HCT116 (cell line): ENCODE measurements around the gene AGAP1. TPM values are rescaled to one million over a fixed set of nuclear protein-coding genes. Genes with fewer than 3 reads are reported as not detected.

Experiments used
- ATAC-seq: fragments of 200-7000 bp; cut with Tn5 transposase; 2 replicates; pipeline ENCODE4 v1.9.1; 2020; ENCODE audit warnings: mild to moderate bottlenecking, moderate library complexity
- BruUV-seq: library from RNA; stranded (reverse); fragments of 400-500 nt; replicated peaks from 2 replicates; lab custom pipeline; 2021; lab: Mats Ljungman, UMichigan
- CTCF ChIA-PET: fragments of 300-600 bp; sonication (Branson Sonifier 250); formaldehyde crosslinking; loops from one replicate; lab custom pipeline; 2021; ENCODE audit warnings: antibody characterized with exemption; lab: Charles Lee
- POLR2A ChIA-PET: fragments of 300-600, 350-600 bp; sonication (Branson Sonifier 250); formaldehyde crosslinking; loops from one replicate; lab custom pipeline; 2021; ENCODE audit warnings: antibody characterized with exemption; lab: Charles Lee
- RAD21 ChIA-PET, 2 experiments: fragments of 300-600 bp; sonication (Branson Sonifier 250); formaldehyde crosslinking; loops; one replicate each; lab custom pipeline; 2023; ENCODE audit warnings: low total read pairs in 2 of 2; ENCODE audit not compliant: uncharacterized antibody in 2 of 2, unreplicated experiment in 2 of 2, low non-redundant PET in 1 of 2; lab: Charles Lee
- DNase-seq: peaks from one replicate; pipeline ENCODE4 v3.0.0-alpha.2; 2010; ENCODE audit warnings: low read depth, low spot score
- H2AFZ ChIP-seq: fragments of 200-600 bp; shearing (Covaris generic), sonication (generic); 2 replicates; pipeline ENCODE4 v1.6.1; 2017; ENCODE audit warnings: low read depth, mixed run types, mixed read lengths, antibody characterized with exemption, low read length; ENCODE audit not compliant: poor library complexity, severe bottlenecking
- H3K27ac ChIP-seq: 2 replicates; pipeline ENCODE4 v1.5.1; 2012; ENCODE audit warnings: low read depth, low read length
- H3K27me3 ChIP-seq: fragments of 200-600 bp; sonication (generic); 2 replicates; pipeline ENCODE4 v1.6.1; 2016; ENCODE audit warnings: mixed run types, low read length, mixed read lengths; ENCODE audit not compliant: insufficient read depth
- H3K36me3 ChIP-seq, 2 experiments: fragments of 200-500 bp in 1 of 2; fragments of 200-600 bp in 1 of 2; sonication (Bioruptor generic) in 1 of 2; sonication (generic) in 1 of 2; 2 replicates each; pipeline versions ENCODE4 v1.5.1 to v1.6.1; 2014 to 2016; ENCODE audit warnings: low read length in 2 of 2, inconsistent platforms in 1 of 2, mixed read lengths in 1 of 2, mixed run types in 1 of 2; ENCODE audit not compliant: insufficient read depth in 2 of 2, control insufficient read depth in 1 of 2
- H3K4me1 ChIP-seq, 2 experiments: fragments of 200-600 bp in 1 of 2; sonication (generic) in 1 of 2; 2 replicates each; pipeline versions ENCODE4 v1.5.1 to v1.6.1; 2012 to 2017; ENCODE audit warnings: low read length in 2 of 2, inconsistent platforms in 1 of 2, mild to moderate bottlenecking in 1 of 2, mixed read lengths in 1 of 2, mixed run types in 1 of 2, moderate library complexity in 1 of 2; ENCODE audit not compliant: insufficient read depth in 2 of 2, control insufficient read depth in 1 of 2
- H3K4me2 ChIP-seq: fragments of 200-600 bp; sonication (generic); 2 replicates; pipeline ENCODE4 v1.6.1; 2017; ENCODE audit warnings: mixed run types, low read length, mixed read lengths
- H3K4me3 ChIP-seq, 2 experiments: fragments of 200-600 bp in 1 of 2; sonication (generic) in 1 of 2; replicated peaks in 1 of 2; 2 replicates each; pipeline ENCODE4 v1.5.1; 2011 to 2016; ENCODE audit warnings: low read length in 2 of 2, control low read depth in 1 of 2, low read depth in 1 of 2, mild to moderate bottlenecking in 1 of 2, mixed read lengths in 1 of 2, mixed run types in 1 of 2
- H3K79me2 ChIP-seq: fragments of 200-600 bp; sonication (generic); 2 replicates; pipeline ENCODE4 v1.6.1; 2017; ENCODE audit warnings: mild to moderate bottlenecking, mixed run types, low read length, moderate library complexity, mixed read lengths; ENCODE audit not compliant: insufficient read depth
- H3K9ac ChIP-seq: fragments of 200-600 bp; sonication (generic); 2 replicates; pipeline ENCODE4 v1.6.1; 2016; ENCODE audit warnings: low read length, mixed read lengths
- H3K9me2 ChIP-seq: fragments of 200-600 bp; sonication (generic), shearing (Covaris generic); 2 replicates; pipeline ENCODE4 v1.6.1; 2017; ENCODE audit warnings: mixed run types, mild to moderate bottlenecking, moderate library complexity; ENCODE audit not compliant: insufficient read depth
- H3K9me3 ChIP-seq, 2 experiments: fragments of 200-500 bp in 1 of 2; fragments of 200-600 bp in 1 of 2; sonication (Bioruptor generic) in 1 of 2; sonication (generic) in 1 of 2; 2 replicates each; pipeline ENCODE4 v1.6.1; 2014 to 2017; ENCODE audit warnings: low read length in 2 of 2, mixed read lengths in 2 of 2, inconsistent platforms in 1 of 2, low read depth in 1 of 2, mild to moderate bottlenecking in 1 of 2, mixed run types in 1 of 2, moderate library complexity in 1 of 2; ENCODE audit not compliant: control insufficient read depth in 1 of 2, insufficient read depth in 1 of 2
- H4K20me1 ChIP-seq: fragments of 200-600 bp; sonication (generic), shearing (Covaris generic); 2 replicates; pipeline ENCODE4 v1.6.1; 2017; ENCODE audit warnings: mixed run types, mild to moderate bottlenecking, moderate library complexity; ENCODE audit not compliant: insufficient read depth
- ATF3 ChIP-seq: IDR thresholded peaks from 2 replicates; pipeline ENCODE4 v1.6.1; 2012
- CBX3 ChIP-seq: IDR thresholded peaks from 2 replicates; pipeline ENCODE4 v1.6.1; 2012; ENCODE audit warnings: low read depth
- CEBPB ChIP-seq: IDR thresholded peaks from 2 replicates; pipeline ENCODE4 v1.6.1; 2012; ENCODE audit warnings: low read depth
- CTCF ChIP-seq, 3 experiments: fragments of 200-600 bp in 1 of 3; sonication (generic) in 1 of 3; IDR thresholded peaks in 2 of 3; conservative IDR thresholded peaks in 1 of 3; 2 replicates each; pipeline ENCODE4 v1.5.1; 2012 to 2017; ENCODE audit warnings: low read depth in 2 of 3, low read length in 2 of 3, antibody characterized with exemption in 1 of 3, borderline replicate concordance in 1 of 3, control low read depth in 1 of 3, mild to moderate bottlenecking in 1 of 3, mixed read lengths in 1 of 3, mixed run types in 1 of 3, moderate library complexity in 1 of 3; ENCODE audit not compliant: insufficient read depth in 1 of 3
- EGR1 ChIP-seq: IDR thresholded peaks from 2 replicates; pipeline ENCODE4 v1.6.1; 2012; ENCODE audit warnings: low read depth
- ELF1 ChIP-seq: IDR thresholded peaks from 2 replicates; pipeline ENCODE4 v1.6.1; 2012; ENCODE audit warnings: low read depth, borderline replicate concordance
- EZH2 ChIP-seq: fragments of 200-600 bp; sonication (generic); IDR thresholded peaks from 2 replicates; pipeline ENCODE4 v1.6.1; 2017; ENCODE audit warnings: antibody characterized with exemption, mixed run types
- EZH2phosphoT487 ChIP-seq: fragments of 200-600 bp; IDR thresholded peaks from 2 replicates; pipeline ENCODE4 v1.6.1; 2018; ENCODE audit warnings: antibody characterized with exemption, borderline replicate concordance
- JUND ChIP-seq: IDR thresholded peaks from 2 replicates; pipeline ENCODE4 v1.6.1; 2012
- MAX ChIP-seq: IDR thresholded peaks from 2 replicates; pipeline ENCODE4 v1.6.1; 2012
- POLR2AphosphoS5 ChIP-seq: IDR thresholded peaks from 2 replicates; pipeline ENCODE4 v1.6.1; 2011; ENCODE audit warnings: mild to moderate bottlenecking, low read depth, low read length, moderate library complexity
- SIN3A ChIP-seq: IDR thresholded peaks from 2 replicates; pipeline ENCODE4 v1.6.1; 2012; ENCODE audit warnings: low read depth
- SP1 ChIP-seq: IDR thresholded peaks from 2 replicates; pipeline ENCODE4 v1.6.1; 2012; ENCODE audit warnings: low read depth
- SRF ChIP-seq: IDR thresholded peaks from 2 replicates; pipeline ENCODE4 v1.6.1; 2012; ENCODE audit warnings: low read depth
- TCF7L2 ChIP-seq: IDR thresholded peaks from 2 replicates; pipeline ENCODE4 v1.7.0; 2011; ENCODE audit warnings: borderline replicate concordance, inconsistent platforms; ENCODE audit not compliant: insufficient read depth, insufficient read length; ENCODE audit errors: extremely low read depth
- YY1 ChIP-seq: IDR thresholded peaks from 2 replicates; pipeline ENCODE4 v1.6.1; 2011; ENCODE audit warnings: low read length, low read depth, moderate library complexity, mild to moderate bottlenecking; ENCODE audit not compliant: insufficient replicate concordance; ENCODE audit errors: extremely low read depth
- ZBTB33 ChIP-seq: IDR thresholded peaks from 2 replicates; pipeline ENCODE4 v1.6.1; 2011; ENCODE audit warnings: mild to moderate bottlenecking, low read length, moderate library complexity; ENCODE audit not compliant: insufficient replicate concordance; ENCODE audit errors: extremely low read depth
- ZNF274 ChIP-seq: fragments of 200-500 bp; sonication (Bioruptor generic); IDR thresholded peaks from 2 replicates; pipeline ENCODE4 v1.6.1; 2014; ENCODE audit warnings: mild to moderate bottlenecking, low read depth, low read length, inconsistent platforms
- intact Hi-C: fragments of 100-400 bp; cut with micrococcal nuclease; formaldehyde crosslinking; loops from 2 replicates; pipeline ENCODE4 v1.10.0; 2022
- total RNA-seq: library from RNA; stranded (reverse); gene quantifications from one replicate; pipeline ENCODE4 v1.2.1, GENCODE V29; 2021; ENCODE audit not compliant: unreplicated experiment

AGAP1 gene
- total RNA-seq, 1 experiment from 2014 or later: 43.8 TPM

- TF ChIP-seq ZBTB33: no peak
- no peak for TF ChIP-seq TCF7L2
- TF ChIP-seq SIN3A: no peak
These were observed 342.7 kb downstream of the AGAP1 start (continued) for GRCh38 chr2:235836491-235836911.

- no peak overlapping the region for H3K4me2 ChIP-seq
- H3K27me3 ChIP-seq: no peaks in the 10 kb centered on the region
- intact Hi-C loops: no loop called here
- H3K4me1 ChIP-seq: peaks cover 0 to 6% of the 10 kb centered on the region in 2 experiments; a peak in 1 of 4 replicates
- no peak overlapping the region for H3K27ac ChIP-seq
- H4K20me1 ChIP-seq: no peaks in the 10 kb centered on the region
- H3K9me3 ChIP-seq: no peaks in the 10 kb centered on the region
- H2AFZ ChIP-seq: no peak overlapping the region
- H3K9ac ChIP-seq: no peak overlapping the region
- no peaks in the 10 kb centered on the region for H3K79me2 ChIP-seq
- DNase-seq (no peak), ATAC-seq (no peak)
- BruUV-seq: no TSS peak
- H3K9me2 ChIP-seq: no peaks in the 10 kb centered on the region
- no peaks in the 10 kb centered on the region for H3K36me3 ChIP-seq
- H3K4me3 ChIP-seq: no peak overlapping the region
- CTCF ChIA-PET: no interaction called here
- RAD21 ChIA-PET: no interaction called here
- POLR2A ChIA-PET: no interaction called here
- no peak for TF ChIP-seq JUND
- TF ChIP-seq ZNF274: no peak
- no peak for TF ChIP-seq CEBPB
- TF ChIP-seq SIN3A: no peak
- no peak for TF ChIP-seq SRF
- TF ChIP-seq POLR2AphosphoS5: no peak
- no peak for TF ChIP-seq ZBTB33
- no peak for TF ChIP-seq SP1
- no peak for TF ChIP-seq CBX3
- TF ChIP-seq EZH2phosphoT487: no peak
- no peak for TF ChIP-seq EGR1
- no peak for TF ChIP-seq CTCF (IDR thresholded peaks at IDR 0.05 in 2 of 3, conservative IDR thresholded peaks at IDR 0.05 in 1 of 3; ENCODE audit: borderline replicate concordance in 1 of 3, insufficient read depth in 1 of 3, low read depth in 2 of 3, low read length in 2 of 3)
- TF ChIP-seq TCF7L2: no peak
- TF ChIP-seq YY1: no peak
- no peak for TF ChIP-seq ATF3
- TF ChIP-seq MAX: no peak
- no peak for TF ChIP-seq ELF1
- TF ChIP-seq EZH2: no peak
These were observed 345.4 kb downstream of the AGAP1 start for GRCh38 chr2:235839226-235839625.
